GM23338 (cell line): ENCODE measurements around the gene KAT6B. TPM values are rescaled to one million over a fixed set of nuclear protein-coding genes. Genes with fewer than 3 reads are reported as not detected.
A peak's percentile ranks its signal among the peaks of the same experiment; 100 is the strongest.

ENCODE experiments used
- ATAC-seq: fragments of 200-7000 bp; cut with Tn5 transposase; 3 replicates; pipeline ENCODE4 v1.9.1; 2020
- DNase-seq: peaks from one replicate; pipeline ENCODE4 v3.0.0-alpha.2; 2015; ENCODE audit warnings: low spot score
- H2AFZ ChIP-seq: fragments of 200-600 bp; sonication (generic); 2 replicates; pipeline ENCODE4 v1.8.0; 2016; ENCODE audit warnings: antibody characterized with exemption, mild to moderate bottlenecking, moderate library complexity
- H3F3A ChIP-seq: fragments of 200-600 bp; sonication (generic); replicated peaks from 2 replicates; pipeline ENCODE4 v1.8.0; 2017; ENCODE audit warnings: antibody characterized with exemption, mixed run types, low read depth
- H3K27ac ChIP-seq: fragments of 200-600 bp; sonication (generic); 2 replicates; pipeline ENCODE4 v1.6.1; 2016; ENCODE audit warnings: low read depth
- H3K27me3 ChIP-seq: fragments of 200-600 bp; sonication (generic); 2 replicates; pipeline ENCODE4 v1.8.0; 2016; ENCODE audit warnings: mild to moderate bottlenecking, mixed run types, moderate library complexity; ENCODE audit not compliant: insufficient read depth
- H3K36me3 ChIP-seq: fragments of 200-600 bp; sonication (generic); 2 replicates; pipeline ENCODE4 v1.8.0; 2016; ENCODE audit warnings: mild to moderate bottlenecking; ENCODE audit not compliant: insufficient read depth
- H3K4me1 ChIP-seq: fragments of 200-600 bp; sonication (generic); 2 replicates; pipeline ENCODE4 v1.8.0; 2016; ENCODE audit warnings: mild to moderate bottlenecking, moderate library complexity; ENCODE audit not compliant: insufficient read depth
- H3K4me2 ChIP-seq: fragments of 200-600 bp; sonication (generic); 2 replicates; pipeline ENCODE4 v1.7.1; 2017; ENCODE audit warnings: mixed run types
- H3K4me3 ChIP-seq: fragments of 200-600 bp; sonication (generic); 2 replicates; pipeline ENCODE4 v1.6.1; 2016; ENCODE audit warnings: mixed run types
- H3K79me2 ChIP-seq: fragments of 200-600 bp; sonication (generic); replicated peaks from 2 replicates; pipeline ENCODE4 v1.8.0; 2017; ENCODE audit warnings: mild to moderate bottlenecking; ENCODE audit not compliant: insufficient read depth
- H3K9me2 ChIP-seq: fragments of 200-600 bp; sonication (generic); 2 replicates; pipeline ENCODE4 v1.8.0; 2017; ENCODE audit not compliant: insufficient read depth
- H4K20me1 ChIP-seq: fragments of 200-600 bp; sonication (generic); replicated peaks from 2 replicates; pipeline ENCODE4 v1.8.0; 2017; ENCODE audit warnings: mild to moderate bottlenecking; ENCODE audit not compliant: insufficient read depth
- H3K27ac Mint-ChIP-seq: 2 replicates; pipeline ENCODE4 v1.8.0; 2020; ENCODE audit warnings: inconsistent platforms, mild to moderate bottlenecking, moderate library complexity, mixed read lengths
- H3K27me3 Mint-ChIP-seq: 3 replicates; pipeline ENCODE4 v1.8.0; 2022; ENCODE audit warnings: low read depth, mild to moderate bottlenecking, moderate library complexity, mixed read lengths, inconsistent platforms; ENCODE audit not compliant: insufficient read depth, poor library complexity
- H3K36me3 Mint-ChIP-seq: 3 replicates; pipeline ENCODE4 v1.8.0; 2021; ENCODE audit warnings: low read depth, mild to moderate bottlenecking, inconsistent platforms, moderate library complexity, mixed read lengths
- H3K4me1 Mint-ChIP-seq: 3 replicates; pipeline ENCODE4 v1.8.0; 2020; ENCODE audit warnings: mild to moderate bottlenecking, inconsistent platforms, mixed read lengths
- H3K4me3 Mint-ChIP-seq: 3 replicates; pipeline ENCODE4 v1.8.0; 2021; ENCODE audit warnings: moderate library complexity, mild to moderate bottlenecking, inconsistent platforms, mixed read lengths
- H3K9me3 Mint-ChIP-seq: 3 replicates; pipeline ENCODE4 v1.8.0; 2020; ENCODE audit warnings: moderate library complexity, mild to moderate bottlenecking, inconsistent platforms, mixed read lengths
- NANOG ChIP-seq: IDR thresholded peaks from 2 replicates; pipeline ENCODE4 v1.6.1; 2016; ENCODE audit warnings: antibody characterized with exemption, borderline replicate concordance
- POLR2AphosphoS5 ChIP-seq: IDR thresholded peaks from 2 replicates; pipeline ENCODE4 v1.6.1; 2016; ENCODE audit warnings: antibody characterized with exemption, low read depth
- polyA plus RNA-seq: library from polyadenylated mRNA; unstranded; fragments of >200 nt; fragmentation: Nextera tagmentation; extraction: Ambion mirVana; gene quantifications from 2 replicates; pipeline ENCODE4 v1.2.1, GENCODE V29; 2016
- total RNA-seq: library from RNA; depleted of rRNA; stranded (reverse); fragments of >200 nt; shearing (Covaris generic); gene quantifications from 2 replicates; pipeline ENCODE4 v1.2.3, GENCODE V29; 2014
- TF ChIP-seq, protein P1 (sequence below): fragments of 250-450 bp; sonication (Bioruptor Pico); IDR thresholded peaks from 2 replicates; pipeline ENCODE4 v1.5.0; 2020; ENCODE audit warnings: mild to moderate bottlenecking, moderate library complexity
- TF ChIP-seq, protein P2 (sequence below), 2 experiments: fragments of 200-600 bp in 1 of 2; sonication (generic) in 1 of 2; conservative IDR thresholded peaks; 2 replicates each; pipeline versions ENCODE4 v1.5.1 to v1.6.1; 2016 to 2017; ENCODE audit warnings: antibody characterized with exemption in 2 of 2, low read depth in 2 of 2, mild to moderate bottlenecking in 2 of 2, moderate library complexity in 1 of 2

KAT6B gene
- total and polyA plus RNA-seq, 2 experiments from 2014 or later: 21.3 to 31.4 TPM

DNA sequence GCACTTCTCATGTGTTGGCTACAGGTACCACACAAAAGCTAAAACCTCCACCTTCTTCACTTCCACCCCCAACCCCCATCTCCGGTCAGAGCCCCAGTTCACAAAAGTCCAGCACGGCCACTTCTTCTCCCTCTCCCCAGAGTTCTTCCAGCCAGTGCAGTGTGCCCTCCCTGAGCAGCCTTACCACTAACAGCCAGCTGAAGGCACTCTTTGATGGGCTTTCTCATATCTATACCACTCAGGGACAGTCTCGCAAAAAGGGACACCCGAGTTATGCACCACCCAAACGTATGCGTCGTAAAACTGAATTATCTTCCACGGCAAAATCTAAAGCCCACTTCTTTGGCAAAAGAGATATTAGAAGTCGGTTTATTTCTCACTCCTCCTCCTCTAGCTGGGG is 149.4 kb downstream of the KAT6B start (continued):
- TF ChIP-seq, protein P1, sequence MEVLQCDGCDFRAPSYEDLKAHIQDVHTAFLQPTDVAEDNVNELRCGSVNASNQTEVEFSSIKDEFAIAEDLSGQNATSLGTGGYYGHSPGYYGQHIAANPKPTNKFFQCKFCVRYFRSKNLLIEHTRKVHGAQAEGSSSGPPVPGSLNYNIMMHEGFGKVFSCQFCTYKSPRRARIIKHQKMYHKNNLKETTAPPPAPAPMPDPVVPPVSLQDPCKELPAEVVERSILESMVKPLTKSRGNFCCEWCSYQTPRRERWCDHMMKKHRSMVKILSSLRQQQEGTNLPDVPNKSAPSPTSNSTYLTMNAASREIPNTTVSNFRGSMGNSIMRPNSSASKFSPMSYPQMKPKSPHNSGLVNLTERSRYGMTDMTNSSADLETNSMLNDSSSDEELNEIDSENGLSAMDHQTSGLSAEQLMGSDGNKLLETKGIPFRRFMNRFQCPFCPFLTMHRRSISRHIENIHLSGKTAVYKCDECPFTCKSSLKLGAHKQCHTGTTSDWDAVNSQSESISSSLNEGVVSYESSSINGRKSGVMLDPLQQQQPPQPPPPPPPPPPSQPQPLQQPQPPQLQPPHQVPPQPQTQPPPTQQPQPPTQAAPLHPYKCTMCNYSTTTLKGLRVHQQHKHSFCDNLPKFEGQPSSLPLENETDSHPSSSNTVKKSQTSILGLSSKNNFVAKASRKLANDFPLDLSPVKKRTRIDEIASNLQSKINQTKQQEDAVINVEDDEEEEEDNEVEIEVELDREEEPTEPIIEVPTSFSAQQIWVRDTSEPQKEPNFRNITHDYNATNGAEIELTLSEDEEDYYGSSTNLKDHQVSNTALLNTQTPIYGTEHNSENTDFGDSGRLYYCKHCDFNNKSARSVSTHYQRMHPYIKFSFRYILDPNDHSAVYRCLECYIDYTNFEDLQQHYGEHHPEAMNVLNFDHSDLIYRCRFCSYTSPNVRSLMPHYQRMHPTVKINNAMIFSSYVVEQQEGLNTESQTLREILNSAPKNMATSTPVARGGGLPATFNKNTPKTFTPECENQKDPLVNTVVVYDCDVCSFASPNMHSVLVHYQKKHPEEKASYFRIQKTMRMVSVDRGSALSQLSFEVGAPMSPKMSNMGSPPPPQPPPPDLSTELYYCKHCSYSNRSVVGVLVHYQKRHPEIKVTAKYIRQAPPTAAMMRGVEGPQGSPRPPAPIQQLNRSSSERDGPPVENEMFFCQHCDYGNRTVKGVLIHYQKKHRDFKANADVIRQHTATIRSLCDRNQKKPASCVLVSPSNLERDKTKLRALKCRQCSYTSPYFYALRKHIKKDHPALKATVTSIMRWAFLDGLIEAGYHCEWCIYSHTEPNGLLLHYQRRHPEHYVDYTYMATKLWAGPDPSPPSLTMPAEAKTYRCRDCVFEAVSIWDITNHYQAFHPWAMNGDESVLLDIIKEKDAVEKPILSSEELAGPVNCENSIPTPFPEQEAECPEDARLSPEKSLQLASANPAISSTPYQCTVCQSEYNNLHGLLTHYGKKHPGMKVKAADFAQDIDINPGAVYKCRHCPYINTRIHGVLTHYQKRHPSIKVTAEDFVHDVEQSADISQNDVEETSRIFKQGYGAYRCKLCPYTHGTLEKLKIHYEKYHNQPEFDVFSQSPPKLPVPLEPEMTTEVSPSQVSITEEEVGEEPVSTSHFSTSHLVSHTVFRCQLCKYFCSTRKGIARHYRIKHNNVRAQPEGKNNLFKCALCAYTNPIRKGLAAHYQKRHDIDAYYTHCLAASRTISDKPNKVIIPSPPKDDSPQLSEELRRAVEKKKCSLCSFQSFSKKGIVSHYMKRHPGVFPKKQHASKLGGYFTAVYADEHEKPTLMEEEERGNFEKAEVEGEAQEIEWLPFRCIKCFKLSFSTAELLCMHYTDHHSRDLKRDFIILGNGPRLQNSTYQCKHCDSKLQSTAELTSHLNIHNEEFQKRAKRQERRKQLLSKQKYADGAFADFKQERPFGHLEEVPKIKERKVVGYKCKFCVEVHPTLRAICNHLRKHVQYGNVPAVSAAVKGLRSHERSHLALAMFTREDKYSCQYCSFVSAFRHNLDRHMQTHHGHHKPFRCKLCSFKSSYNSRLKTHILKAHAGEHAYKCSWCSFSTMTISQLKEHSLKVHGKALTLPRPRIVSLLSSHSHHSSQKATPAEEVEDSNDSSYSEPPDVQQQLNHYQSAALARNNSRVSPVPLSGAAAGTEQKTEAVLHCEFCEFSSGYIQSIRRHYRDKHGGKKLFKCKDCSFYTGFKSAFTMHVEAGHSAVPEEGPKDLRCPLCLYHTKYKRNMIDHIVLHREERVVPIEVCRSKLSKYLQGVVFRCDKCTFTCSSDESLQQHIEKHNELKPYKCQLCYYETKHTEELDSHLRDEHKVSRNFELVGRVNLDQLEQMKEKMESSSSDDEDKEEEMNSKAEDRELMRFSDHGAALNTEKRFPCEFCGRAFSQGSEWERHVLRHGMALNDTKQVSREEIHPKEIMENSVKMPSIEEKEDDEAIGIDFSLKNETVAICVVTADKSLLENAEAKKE (CRISPR knock-in tag): no peak

DNA sequence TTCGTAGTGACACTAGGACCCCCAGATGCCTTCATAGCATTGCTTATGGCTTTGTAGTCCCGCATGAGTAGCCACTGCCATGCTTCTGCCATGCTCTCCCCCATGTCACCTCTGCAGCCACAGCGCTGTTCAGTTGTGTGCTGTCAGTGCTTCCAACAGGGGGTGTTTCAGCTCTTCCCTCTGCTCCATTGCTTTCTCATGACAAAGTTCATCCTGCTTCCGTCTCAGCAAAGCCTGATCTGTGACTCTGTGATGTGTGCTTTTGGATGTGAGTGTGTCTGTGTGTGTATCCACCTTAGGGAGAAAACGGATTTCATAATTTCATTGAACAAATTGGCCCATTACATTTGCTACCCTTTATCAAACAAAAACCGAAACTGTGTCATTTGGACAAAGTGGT is 150.2 kb downstream of the KAT6B start:
- Histone ChIP-seq H3K27me3 (no peaks in the 10 kb centered on the region), H3F3A (no peaks in the 10 kb centered on the region), H3K9me2 (no peaks in the 10 kb centered on the region), H3K4me3 (no peak overlapping the region), H4K20me1 (no peaks in the 10 kb centered on the region), H3K4me1 (no peaks in the 10 kb centered on the region), H2AFZ (no peak overlapping the region), H3K36me3 (no peaks in the 10 kb centered on the region), H3K27ac (no peak overlapping the region), H3K79me2 (no peaks in the 10 kb centered on the region), H3K4me2 (no peak overlapping the region)
- Mint-ChIP-seq H3K27me3 (peaks cover 1% of the 10 kb centered on the region), H3K36me3 (peaks cover 6% of the 10 kb centered on the region; the same call in 1 of the 3 replicates), H3K9me3 (no peaks in the 10 kb centered on the region), H3K4me1 (no peaks in the 10 kb centered on the region), H3K27ac (no peak overlapping the region), H3K4me3 (no peak overlapping the region)
- peak; percentile 83 for ATAC-seq
- TF ChIP-seq NANOG (no peak), POLR2AphosphoS5 (no peak)
- TF ChIP-seq, protein P2, sequence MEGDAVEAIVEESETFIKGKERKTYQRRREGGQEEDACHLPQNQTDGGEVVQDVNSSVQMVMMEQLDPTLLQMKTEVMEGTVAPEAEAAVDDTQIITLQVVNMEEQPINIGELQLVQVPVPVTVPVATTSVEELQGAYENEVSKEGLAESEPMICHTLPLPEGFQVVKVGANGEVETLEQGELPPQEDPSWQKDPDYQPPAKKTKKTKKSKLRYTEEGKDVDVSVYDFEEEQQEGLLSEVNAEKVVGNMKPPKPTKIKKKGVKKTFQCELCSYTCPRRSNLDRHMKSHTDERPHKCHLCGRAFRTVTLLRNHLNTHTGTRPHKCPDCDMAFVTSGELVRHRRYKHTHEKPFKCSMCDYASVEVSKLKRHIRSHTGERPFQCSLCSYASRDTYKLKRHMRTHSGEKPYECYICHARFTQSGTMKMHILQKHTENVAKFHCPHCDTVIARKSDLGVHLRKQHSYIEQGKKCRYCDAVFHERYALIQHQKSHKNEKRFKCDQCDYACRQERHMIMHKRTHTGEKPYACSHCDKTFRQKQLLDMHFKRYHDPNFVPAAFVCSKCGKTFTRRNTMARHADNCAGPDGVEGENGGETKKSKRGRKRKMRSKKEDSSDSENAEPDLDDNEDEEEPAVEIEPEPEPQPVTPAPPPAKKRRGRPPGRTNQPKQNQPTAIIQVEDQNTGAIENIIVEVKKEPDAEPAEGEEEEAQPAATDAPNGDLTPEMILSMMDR (conservative IDR thresholded peaks at IDR 0.05; ENCODE audit: low read depth in 2 of 2): peak; percentile 28 to 50
- TF ChIP-seq, protein P1 (CRISPR knock-in tag): no peak
- peak; percentile 33 for DNase-seq
